ENCODE measurements around the gene ALPK1. TPM values are rescaled to one million over a fixed set of nuclear protein-coding genes. Genes with fewer than 3 reads are reported as not detected.

ALPK1 gene
- total and polyA plus RNA-seq, 2 experiments from 2014 or later, result 0.10 to 0.49 TPM

DNA sequence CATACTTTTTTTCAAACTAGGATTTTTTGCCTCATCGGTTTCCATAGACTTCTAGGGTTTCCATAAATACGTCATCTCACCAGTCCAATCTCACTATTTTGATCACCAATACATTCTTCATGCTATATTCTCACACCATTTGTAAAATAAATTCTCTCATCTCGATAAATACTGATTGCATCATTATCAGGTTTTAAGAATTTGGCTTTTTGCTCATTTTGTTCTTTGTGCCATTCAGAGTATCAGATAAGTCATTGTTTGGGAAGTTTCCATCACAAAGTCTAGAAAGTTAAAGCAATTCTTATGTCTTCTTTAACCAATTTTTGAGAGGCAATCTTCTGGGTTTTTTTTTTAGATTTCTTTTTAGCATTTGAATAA lies 81.1 kb downstream of the ALPK1 start:
- Histone ChIP-seq H3K27me3 (ENCODE audit: insufficient read depth) (peaks cover 19% of the 10 kb centered on the region), H3K36me3 (ENCODE audit: insufficient read depth) (no peaks in the 10 kb centered on the region), H3K4me3 (no peak overlapping the region), H3K4me2 (no peak overlapping the region), H3F3A (replicated peaks; ENCODE audit: low read depth) (no peaks in the 10 kb centered on the region), H2AFZ (no peak overlapping the region), H3K27ac (ENCODE audit: low read depth) (no peak overlapping the region), H3K79me2 (replicated peaks; ENCODE audit: insufficient read depth) (no peaks in the 10 kb centered on the region), H3K9me2 (ENCODE audit: insufficient read depth) (peaks cover 3% of the 10 kb centered on the region; the same call in 1 of the 2 replicates), H3K4me1 (ENCODE audit: insufficient read depth) (peaks cover 7% of the 10 kb centered on the region; the same call in 1 of the 2 replicates), H4K20me1 (replicated peaks; ENCODE audit: insufficient read depth) (no peaks in the 10 kb centered on the region)
- no peak for ATAC-seq
- no peak for DNase-seq (ENCODE audit: low spot score)
- H3K9me3 Mint-ChIP-seq, result no peaks in the 10 kb centered on the region
- no peaks in the 10 kb centered on the region for H3K36me3 Mint-ChIP-seq (ENCODE audit: low read depth)
- TF ChIP-seq JUNB (IDR thresholded peaks at IDR 0.05; ENCODE audit: unreplicated experiment) (no peak), NANOG (IDR thresholded peaks at IDR 0.05; ENCODE audit: borderline replicate concordance) (no peak), EZH2phosphoT487 (IDR thresholded peaks at IDR 0.05; ENCODE audit: unreplicated experiment) (no peak), CREB1 (CRISPR knock-in tag; IDR thresholded peaks at IDR 0.05; ENCODE audit: low read depth) (no peak), EZH2 (IDR thresholded peaks at IDR 0.05; ENCODE audit: low read depth, unreplicated experiment) (no peak), ZNF114 (CRISPR knock-in tag; IDR thresholded peaks at IDR 0.05) (no peak), ZNF331 (CRISPR knock-in tag; IDR thresholded peaks at IDR 0.05; ENCODE audit: low read depth) (no peak), POLR2AphosphoS5 (IDR thresholded peaks at IDR 0.05; ENCODE audit: low read depth) (no peak), STAT1 (IDR thresholded peaks at IDR 0.05; ENCODE audit: unreplicated experiment) (no peak)
- TF ChIP-seq, protein P1, sequence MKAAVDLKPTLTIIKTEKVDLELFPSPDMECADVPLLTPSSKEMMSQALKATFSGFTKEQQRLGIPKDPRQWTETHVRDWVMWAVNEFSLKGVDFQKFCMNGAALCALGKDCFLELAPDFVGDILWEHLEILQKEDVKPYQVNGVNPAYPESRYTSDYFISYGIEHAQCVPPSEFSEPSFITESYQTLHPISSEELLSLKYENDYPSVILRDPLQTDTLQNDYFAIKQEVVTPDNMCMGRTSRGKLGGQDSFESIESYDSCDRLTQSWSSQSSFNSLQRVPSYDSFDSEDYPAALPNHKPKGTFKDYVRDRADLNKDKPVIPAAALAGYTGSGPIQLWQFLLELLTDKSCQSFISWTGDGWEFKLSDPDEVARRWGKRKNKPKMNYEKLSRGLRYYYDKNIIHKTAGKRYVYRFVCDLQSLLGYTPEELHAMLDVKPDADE (IDR thresholded peaks at IDR 0.05), result no peak
- TF ChIP-seq, protein P2, sequence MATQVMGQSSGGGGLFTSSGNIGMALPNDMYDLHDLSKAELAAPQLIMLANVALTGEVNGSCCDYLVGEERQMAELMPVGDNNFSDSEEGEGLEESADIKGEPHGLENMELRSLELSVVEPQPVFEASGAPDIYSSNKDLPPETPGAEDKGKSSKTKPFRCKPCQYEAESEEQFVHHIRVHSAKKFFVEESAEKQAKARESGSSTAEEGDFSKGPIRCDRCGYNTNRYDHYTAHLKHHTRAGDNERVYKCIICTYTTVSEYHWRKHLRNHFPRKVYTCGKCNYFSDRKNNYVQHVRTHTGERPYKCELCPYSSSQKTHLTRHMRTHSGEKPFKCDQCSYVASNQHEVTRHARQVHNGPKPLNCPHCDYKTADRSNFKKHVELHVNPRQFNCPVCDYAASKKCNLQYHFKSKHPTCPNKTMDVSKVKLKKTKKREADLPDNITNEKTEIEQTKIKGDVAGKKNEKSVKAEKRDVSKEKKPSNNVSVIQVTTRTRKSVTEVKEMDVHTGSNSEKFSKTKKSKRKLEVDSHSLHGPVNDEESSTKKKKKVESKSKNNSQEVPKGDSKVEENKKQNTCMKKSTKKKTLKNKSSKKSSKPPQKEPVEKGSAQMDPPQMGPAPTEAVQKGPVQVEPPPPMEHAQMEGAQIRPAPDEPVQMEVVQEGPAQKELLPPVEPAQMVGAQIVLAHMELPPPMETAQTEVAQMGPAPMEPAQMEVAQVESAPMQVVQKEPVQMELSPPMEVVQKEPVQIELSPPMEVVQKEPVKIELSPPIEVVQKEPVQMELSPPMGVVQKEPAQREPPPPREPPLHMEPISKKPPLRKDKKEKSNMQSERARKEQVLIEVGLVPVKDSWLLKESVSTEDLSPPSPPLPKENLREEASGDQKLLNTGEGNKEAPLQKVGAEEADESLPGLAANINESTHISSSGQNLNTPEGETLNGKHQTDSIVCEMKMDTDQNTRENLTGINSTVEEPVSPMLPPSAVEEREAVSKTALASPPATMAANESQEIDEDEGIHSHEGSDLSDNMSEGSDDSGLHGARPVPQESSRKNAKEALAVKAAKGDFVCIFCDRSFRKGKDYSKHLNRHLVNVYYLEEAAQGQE (IDR thresholded peaks at IDR 0.05; ENCODE audit: unreplicated experiment), result no peak
- TF ChIP-seq, protein P3, sequence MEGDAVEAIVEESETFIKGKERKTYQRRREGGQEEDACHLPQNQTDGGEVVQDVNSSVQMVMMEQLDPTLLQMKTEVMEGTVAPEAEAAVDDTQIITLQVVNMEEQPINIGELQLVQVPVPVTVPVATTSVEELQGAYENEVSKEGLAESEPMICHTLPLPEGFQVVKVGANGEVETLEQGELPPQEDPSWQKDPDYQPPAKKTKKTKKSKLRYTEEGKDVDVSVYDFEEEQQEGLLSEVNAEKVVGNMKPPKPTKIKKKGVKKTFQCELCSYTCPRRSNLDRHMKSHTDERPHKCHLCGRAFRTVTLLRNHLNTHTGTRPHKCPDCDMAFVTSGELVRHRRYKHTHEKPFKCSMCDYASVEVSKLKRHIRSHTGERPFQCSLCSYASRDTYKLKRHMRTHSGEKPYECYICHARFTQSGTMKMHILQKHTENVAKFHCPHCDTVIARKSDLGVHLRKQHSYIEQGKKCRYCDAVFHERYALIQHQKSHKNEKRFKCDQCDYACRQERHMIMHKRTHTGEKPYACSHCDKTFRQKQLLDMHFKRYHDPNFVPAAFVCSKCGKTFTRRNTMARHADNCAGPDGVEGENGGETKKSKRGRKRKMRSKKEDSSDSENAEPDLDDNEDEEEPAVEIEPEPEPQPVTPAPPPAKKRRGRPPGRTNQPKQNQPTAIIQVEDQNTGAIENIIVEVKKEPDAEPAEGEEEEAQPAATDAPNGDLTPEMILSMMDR (conservative IDR thresholded peaks at IDR 0.05; ENCODE audit: low read depth in 2 of 2), result no peak
- TF ChIP-seq, protein P4, sequence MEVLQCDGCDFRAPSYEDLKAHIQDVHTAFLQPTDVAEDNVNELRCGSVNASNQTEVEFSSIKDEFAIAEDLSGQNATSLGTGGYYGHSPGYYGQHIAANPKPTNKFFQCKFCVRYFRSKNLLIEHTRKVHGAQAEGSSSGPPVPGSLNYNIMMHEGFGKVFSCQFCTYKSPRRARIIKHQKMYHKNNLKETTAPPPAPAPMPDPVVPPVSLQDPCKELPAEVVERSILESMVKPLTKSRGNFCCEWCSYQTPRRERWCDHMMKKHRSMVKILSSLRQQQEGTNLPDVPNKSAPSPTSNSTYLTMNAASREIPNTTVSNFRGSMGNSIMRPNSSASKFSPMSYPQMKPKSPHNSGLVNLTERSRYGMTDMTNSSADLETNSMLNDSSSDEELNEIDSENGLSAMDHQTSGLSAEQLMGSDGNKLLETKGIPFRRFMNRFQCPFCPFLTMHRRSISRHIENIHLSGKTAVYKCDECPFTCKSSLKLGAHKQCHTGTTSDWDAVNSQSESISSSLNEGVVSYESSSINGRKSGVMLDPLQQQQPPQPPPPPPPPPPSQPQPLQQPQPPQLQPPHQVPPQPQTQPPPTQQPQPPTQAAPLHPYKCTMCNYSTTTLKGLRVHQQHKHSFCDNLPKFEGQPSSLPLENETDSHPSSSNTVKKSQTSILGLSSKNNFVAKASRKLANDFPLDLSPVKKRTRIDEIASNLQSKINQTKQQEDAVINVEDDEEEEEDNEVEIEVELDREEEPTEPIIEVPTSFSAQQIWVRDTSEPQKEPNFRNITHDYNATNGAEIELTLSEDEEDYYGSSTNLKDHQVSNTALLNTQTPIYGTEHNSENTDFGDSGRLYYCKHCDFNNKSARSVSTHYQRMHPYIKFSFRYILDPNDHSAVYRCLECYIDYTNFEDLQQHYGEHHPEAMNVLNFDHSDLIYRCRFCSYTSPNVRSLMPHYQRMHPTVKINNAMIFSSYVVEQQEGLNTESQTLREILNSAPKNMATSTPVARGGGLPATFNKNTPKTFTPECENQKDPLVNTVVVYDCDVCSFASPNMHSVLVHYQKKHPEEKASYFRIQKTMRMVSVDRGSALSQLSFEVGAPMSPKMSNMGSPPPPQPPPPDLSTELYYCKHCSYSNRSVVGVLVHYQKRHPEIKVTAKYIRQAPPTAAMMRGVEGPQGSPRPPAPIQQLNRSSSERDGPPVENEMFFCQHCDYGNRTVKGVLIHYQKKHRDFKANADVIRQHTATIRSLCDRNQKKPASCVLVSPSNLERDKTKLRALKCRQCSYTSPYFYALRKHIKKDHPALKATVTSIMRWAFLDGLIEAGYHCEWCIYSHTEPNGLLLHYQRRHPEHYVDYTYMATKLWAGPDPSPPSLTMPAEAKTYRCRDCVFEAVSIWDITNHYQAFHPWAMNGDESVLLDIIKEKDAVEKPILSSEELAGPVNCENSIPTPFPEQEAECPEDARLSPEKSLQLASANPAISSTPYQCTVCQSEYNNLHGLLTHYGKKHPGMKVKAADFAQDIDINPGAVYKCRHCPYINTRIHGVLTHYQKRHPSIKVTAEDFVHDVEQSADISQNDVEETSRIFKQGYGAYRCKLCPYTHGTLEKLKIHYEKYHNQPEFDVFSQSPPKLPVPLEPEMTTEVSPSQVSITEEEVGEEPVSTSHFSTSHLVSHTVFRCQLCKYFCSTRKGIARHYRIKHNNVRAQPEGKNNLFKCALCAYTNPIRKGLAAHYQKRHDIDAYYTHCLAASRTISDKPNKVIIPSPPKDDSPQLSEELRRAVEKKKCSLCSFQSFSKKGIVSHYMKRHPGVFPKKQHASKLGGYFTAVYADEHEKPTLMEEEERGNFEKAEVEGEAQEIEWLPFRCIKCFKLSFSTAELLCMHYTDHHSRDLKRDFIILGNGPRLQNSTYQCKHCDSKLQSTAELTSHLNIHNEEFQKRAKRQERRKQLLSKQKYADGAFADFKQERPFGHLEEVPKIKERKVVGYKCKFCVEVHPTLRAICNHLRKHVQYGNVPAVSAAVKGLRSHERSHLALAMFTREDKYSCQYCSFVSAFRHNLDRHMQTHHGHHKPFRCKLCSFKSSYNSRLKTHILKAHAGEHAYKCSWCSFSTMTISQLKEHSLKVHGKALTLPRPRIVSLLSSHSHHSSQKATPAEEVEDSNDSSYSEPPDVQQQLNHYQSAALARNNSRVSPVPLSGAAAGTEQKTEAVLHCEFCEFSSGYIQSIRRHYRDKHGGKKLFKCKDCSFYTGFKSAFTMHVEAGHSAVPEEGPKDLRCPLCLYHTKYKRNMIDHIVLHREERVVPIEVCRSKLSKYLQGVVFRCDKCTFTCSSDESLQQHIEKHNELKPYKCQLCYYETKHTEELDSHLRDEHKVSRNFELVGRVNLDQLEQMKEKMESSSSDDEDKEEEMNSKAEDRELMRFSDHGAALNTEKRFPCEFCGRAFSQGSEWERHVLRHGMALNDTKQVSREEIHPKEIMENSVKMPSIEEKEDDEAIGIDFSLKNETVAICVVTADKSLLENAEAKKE (CRISPR knock-in tag; IDR thresholded peaks at IDR 0.05), result no peak
- H3K4me1 Mint-ChIP-seq, result peaks cover 13% of the 10 kb centered on the region; the same call in 2 of the 3 replicates
- H3K4me3 Mint-ChIP-seq, result no peak overlapping the region
- no peak overlapping the region for H3K27ac Mint-ChIP-seq
- peaks cover 10% of the 10 kb centered on the region for H3K27me3 Mint-ChIP-seq (ENCODE audit: insufficient read depth, low read depth, poor library complexity)

Data from GM23338 (cell line).